Measurements from ENCODE around the gene LHB. TPM values are rescaled to one million over a fixed set of nuclear protein-coding genes. Genes with fewer than 3 reads are reported as not detected.
"Not testable (repeated sequence)": the region's sequence is repeated elsewhere in the genome, so short reads cannot be mapped to it uniquely, and the experiment has no call there.

The LHB gene
- total RNA-seq: not detected in 2 replicates

DNA sequence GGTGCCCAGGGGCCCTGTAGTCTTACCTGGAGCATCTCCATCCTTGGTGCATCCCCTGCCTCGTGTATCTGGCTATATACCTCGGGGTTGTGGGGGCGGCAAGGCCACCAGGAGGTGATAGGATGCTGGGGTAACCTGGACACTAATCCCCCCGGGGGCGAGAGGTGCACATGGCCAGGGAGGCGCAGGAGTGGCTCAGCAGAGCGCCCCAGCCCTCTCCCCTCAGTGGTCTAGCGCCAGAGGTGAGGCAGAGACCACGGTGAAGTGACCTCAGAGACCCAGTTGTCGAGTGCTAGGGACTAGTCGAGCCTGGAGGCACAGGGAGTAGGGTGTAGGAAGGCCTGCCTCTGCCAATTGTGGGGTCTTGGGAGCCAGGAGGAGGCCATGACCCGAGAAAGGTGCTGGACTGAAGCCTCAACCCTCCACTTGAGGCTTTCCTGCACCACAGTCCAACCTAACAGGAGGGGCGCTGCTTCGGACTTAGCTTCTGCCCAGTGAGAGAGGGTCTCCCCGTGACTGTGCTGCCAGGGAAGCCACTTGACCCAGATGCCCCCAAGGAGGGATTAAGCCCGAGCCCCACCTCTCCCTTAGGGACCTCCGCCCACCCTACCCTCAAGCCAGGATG, at the start of gene LHB:
TSS of gene LHB (minus strand) at position 51 of the 625 bp plus-strand sequence. CDS start at position 41, 10 bp downstream.
- Mint-ChIP-seq H3K36me3 (ENCODE audit: low read depth) (peaks cover 12% of the 10 kb centered on the region), H3K27me3 (peaks cover 27% of the 10 kb centered on the region), H3K9me3 (no peaks in the 10 kb centered on the region), H3K4me1 (peaks cover 20% of the 10 kb centered on the region), H3K4me3 (peak within 1 kb of the TSS; percentile 84), H3K27ac (no peak within 1 kb of the TSS)
- DNase-seq: no peak
- intact Hi-C loops (cut with micrococcal nuclease): no loop called here

GRCh38 chr19:49065905-49066512, 49.1 kb upstream of the LHB start:
- no peak for DNase-seq
- peaks cover 67% of the 10 kb centered on the region for H3K27me3 Mint-ChIP-seq
- intact Hi-C loops (cut with micrococcal nuclease): no loop called here
- no peaks in the 10 kb centered on the region for H3K4me1 Mint-ChIP-seq
- H3K27ac Mint-ChIP-seq: no peak overlapping the region
- no peaks in the 10 kb centered on the region for H3K36me3 Mint-ChIP-seq (ENCODE audit: low read depth)
- no peak overlapping the region for H3K4me3 Mint-ChIP-seq
- H3K9me3 Mint-ChIP-seq: peaks cover 7% of the 10 kb centered on the region

DNA sequence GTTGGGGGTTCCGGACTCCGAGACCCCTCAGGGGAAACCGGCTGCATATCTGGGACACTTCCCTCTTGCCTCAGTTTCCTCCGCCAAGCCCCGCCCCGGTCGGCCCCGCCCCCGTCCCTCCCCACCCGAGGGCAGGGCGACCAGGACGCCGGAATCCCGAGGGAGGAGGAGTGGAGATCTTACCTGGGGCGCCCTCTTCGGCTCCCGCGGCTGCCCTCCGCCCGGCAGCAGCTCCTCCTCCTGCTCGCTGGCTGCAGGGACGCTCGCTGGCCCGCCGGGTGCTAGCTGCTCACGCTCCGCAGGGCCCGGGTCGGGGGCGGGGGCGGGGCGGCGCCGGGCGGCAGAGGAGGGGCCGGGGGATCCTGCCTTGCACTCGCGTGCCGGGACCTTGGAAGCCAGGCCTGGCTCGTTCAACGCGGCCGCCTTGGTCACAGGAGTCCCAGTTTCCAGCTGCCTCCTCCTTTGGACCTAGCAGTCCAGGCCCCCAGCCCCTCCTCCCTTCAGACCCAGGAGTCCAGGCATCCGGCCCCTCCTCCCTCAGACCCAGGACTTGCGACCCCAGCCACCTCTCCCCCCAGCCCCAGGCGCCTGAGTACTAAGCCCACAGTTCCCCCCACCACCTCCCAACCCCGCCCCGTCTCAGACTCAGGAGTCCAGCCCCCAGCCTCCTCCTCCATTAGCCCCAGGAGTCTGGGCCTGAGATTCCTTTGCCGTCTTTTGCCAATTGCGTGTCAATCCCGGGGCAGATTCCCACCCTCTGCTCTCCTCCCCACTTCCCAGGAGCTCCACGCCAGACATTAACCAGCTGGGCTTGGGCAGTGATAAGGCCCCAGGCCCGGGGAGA, 48.1 kb upstream of the LHB start, which contains the start of gene NTF4:
TSS of gene NTF4 (minus strand) at position 51 of the 844 bp plus-strand sequence. CDS start 2,821 bp downstream, outside the sequence.
- Mint-ChIP-seq H3K27me3 (peaks cover 66% of the 10 kb centered on the region), H3K4me3 (no peak within 1 kb of the TSS), H3K27ac (no peak within 1 kb of the TSS), H3K36me3 (ENCODE audit: low read depth) (no peaks in the 10 kb centered on the region), H3K4me1 (no peaks in the 10 kb centered on the region), H3K9me3 (peaks cover 7% of the 10 kb centered on the region)
- intact Hi-C loops (cut with micrococcal nuclease): no loop called here
- no peak for DNase-seq

DNA sequence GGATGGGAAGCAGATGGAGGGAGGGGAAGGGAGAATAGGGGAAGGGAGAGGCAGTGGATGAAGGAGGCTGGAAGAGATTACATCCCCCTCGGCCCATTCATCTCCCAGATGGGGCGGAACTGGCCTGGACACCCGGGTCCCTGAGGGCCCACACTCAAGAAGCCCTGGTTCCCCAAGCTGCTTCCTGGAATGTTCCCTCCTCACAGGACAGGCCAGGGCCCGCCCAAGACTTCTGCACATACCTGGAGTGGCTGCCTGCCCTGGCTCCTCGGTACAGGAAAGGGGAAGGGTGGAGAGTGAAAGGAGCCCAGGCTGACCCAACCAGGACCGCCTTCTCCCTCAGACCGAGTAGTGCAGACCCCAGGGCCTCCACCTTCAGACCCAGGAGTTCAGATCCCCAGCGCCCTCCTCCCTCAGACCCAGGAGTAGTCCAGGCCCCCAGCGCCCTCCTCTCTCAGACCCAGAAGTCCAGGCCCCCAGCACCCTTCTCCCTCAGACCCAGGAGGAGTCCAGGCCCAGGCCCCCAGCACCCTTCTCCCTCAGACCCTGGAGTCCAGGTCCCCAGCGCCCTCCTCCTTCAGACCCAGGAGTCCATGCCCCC, 47.2 kb upstream of the LHB start:
- Mint-ChIP-seq H3K4me1 (no peaks in the 10 kb centered on the region), H3K4me3 (no peak overlapping the region), H3K27me3 (peaks cover 66% of the 10 kb centered on the region), H3K27ac (no peak overlapping the region), H3K36me3 (ENCODE audit: low read depth) (no peaks in the 10 kb centered on the region), H3K9me3 (peaks cover 2% of the 10 kb centered on the region)
- no peak for DNase-seq
- intact Hi-C loops (cut with micrococcal nuclease): no loop called here

DNA sequence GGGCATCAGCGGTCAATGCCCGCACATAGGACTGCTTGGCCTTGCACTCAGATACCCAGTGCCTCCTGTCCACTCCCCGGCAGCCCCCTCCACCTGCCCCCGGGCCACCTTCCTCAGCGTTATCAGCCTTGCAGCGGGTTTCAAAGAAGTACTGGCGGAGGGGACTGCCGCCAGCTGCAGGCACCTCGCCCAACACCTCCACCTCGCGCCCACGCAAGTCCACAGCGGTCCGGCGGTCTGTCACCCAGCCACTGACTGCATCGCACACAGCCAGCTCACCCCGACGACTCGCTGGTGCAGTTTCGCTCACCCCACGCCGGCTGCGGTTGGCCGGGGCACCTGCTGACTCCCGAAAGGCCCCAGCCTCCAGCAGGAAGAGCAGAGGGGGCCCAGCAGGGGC, 44.6 kb upstream of the LHB start:
- no peak overlapping the region for H3K4me3 Mint-ChIP-seq
- H3K4me1 Mint-ChIP-seq: peaks cover 12% of the 10 kb centered on the region
- intact Hi-C loops (cut with micrococcal nuclease): no loop called here
- peaks cover 3% of the 10 kb centered on the region for H3K36me3 Mint-ChIP-seq (ENCODE audit: low read depth)
- DNase-seq: no peak
- no peaks in the 10 kb centered on the region for H3K9me3 Mint-ChIP-seq
- H3K27ac Mint-ChIP-seq: no peak overlapping the region
- H3K27me3 Mint-ChIP-seq: peaks cover 72% of the 10 kb centered on the region

- Mint-ChIP-seq H3K27ac (no peak overlapping the region), H3K9me3 (no peaks in the 10 kb centered on the region), H3K4me1 (peaks cover 12% of the 10 kb centered on the region), H3K27me3 (peaks cover 69% of the 10 kb centered on the region), H3K4me3 (no peak overlapping the region), H3K36me3 (ENCODE audit: low read depth) (peaks cover 3% of the 10 kb centered on the region)
- intact Hi-C loops (cut with micrococcal nuclease): no loop called here
- no peak for DNase-seq
Observed at GRCh38 chr19:49061000-49061399, 44.1 kb upstream of the LHB start.

DNA sequence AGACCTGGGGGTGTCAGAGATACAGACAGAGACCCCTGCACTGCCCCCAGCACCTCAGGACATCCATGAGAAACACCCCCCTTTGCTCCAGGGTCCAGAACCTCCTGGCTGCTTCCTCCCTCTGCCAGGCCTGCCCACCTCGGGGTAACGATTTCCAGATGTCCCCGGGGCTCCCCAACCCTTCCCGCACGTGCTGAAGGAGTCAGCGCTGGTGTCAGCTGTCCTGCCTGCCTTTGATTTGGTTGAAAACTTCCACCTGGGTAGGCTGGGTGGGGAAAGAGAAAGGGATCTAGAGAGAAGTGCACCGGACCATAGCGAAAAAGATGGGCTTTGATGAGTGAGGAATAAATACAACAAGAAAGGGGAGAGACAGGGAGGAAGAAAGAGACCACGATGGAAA, 42.2 kb upstream of the LHB start:
- peaks cover 63% of the 10 kb centered on the region for H3K27me3 Mint-ChIP-seq
- H3K9me3 Mint-ChIP-seq: no peaks in the 10 kb centered on the region

GRCh38 chr19:49058562-49058961, 41.7 kb upstream of the LHB start:
- no peaks in the 10 kb centered on the region for H3K9me3 Mint-ChIP-seq
- H3K27me3 Mint-ChIP-seq: peaks cover 60% of the 10 kb centered on the region
- DNase-seq: peak; percentile 66
- intact Hi-C loops (cut with micrococcal nuclease): no loop called here
- no peak overlapping the region for H3K27ac Mint-ChIP-seq
- peaks cover 3% of the 10 kb centered on the region for H3K36me3 Mint-ChIP-seq (ENCODE audit: low read depth)
- H3K4me3 Mint-ChIP-seq: peak overlapping the region; percentile 84
- H3K4me1 Mint-ChIP-seq: peaks cover 12% of the 10 kb centered on the region

More for the DNA sequence above, 42.2 kb upstream of the LHB start:
- intact Hi-C loops (cut with micrococcal nuclease): no loop called here
- no peak overlapping the region for H3K27ac Mint-ChIP-seq
- peaks cover 12% of the 10 kb centered on the region for H3K4me1 Mint-ChIP-seq
- DNase-seq: no peak
- H3K4me3 Mint-ChIP-seq: no peak overlapping the region
- peaks cover 3% of the 10 kb centered on the region for H3K36me3 Mint-ChIP-seq (ENCODE audit: low read depth)

DNA sequence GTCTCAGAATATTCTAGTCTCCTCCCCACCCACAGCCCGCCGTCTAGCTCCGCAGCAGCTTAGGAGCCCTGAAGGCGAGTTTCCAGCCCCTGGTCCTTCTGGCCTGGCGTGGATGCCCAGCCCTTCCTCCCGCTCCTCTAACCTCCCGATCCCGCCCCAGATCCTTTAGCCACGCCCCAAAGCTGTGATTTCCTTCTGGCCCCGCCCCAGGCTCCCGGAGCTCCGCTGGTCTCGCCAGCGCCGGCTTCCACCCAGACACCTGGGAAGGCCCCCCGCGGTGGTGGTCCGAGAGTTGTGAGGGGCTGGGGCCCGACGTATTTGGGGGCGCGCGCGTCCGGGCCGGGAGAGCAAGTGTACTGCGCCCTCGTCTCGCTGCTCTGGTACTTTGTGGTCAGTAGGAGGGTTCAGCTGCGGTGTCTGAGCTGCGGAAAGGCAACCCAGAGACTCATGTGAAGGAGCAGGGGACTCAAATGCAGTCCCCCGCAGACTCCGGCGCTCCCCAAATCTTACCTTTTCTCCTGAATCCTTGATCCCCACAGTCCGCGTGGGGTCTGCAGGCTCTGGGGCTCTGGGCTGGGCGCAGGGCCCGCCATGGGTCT, 40.8 kb upstream of the LHB start, which contains the start of gene CGB7:
TSS of gene CGB7 (minus strand) at position 114 of the 599 bp plus-strand sequence. CDS start 2,374 bp downstream, outside the sequence.
- DNase-seq: peak; percentile 83
- intact Hi-C loops (cut with micrococcal nuclease): no loop called here
- peak within 1 kb of the TSS; percentile 84 for H3K4me3 Mint-ChIP-seq
- peaks cover 12% of the 10 kb centered on the region for H3K4me1 Mint-ChIP-seq
- no peak within 1 kb of the TSS for H3K27ac Mint-ChIP-seq
- peaks cover 53% of the 10 kb centered on the region for H3K27me3 Mint-ChIP-seq
- H3K36me3 Mint-ChIP-seq (ENCODE audit: low read depth): peaks cover 3% of the 10 kb centered on the region
- no peaks in the 10 kb centered on the region for H3K9me3 Mint-ChIP-seq

DNA sequence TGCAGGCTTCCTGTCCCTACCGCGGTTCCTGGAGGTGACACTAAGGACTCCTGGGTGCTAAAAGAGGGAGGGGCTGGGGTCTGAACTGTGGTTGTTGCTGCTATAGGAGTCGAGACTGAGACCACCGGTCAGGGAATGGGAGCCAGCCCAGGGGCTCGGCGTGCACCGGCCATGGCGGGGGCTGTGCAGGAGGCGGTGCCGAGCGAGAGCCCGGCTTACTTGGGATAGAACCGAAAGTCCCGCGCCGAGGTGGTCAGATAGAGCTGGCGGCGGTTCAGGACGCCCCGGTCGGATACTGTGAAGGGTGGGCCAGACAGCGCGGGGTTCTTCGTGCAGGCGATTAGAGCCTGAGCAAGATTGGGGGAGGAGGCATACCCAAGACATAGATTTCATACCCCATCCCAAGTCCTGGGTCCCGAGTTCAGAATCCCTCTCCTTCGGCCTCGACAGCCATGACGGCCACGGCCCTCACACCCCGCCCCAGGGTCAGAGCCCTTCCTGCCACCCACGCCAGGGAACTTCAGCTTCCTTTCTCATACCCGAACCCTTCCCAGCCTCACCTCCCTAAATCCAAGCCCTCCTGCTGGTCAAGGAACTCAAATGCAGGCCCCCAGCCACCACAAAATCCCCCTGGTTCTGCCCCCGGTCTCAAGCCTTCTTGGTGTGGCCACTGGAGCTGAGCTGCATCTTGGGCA, 40.2 kb upstream of the LHB start:
- Mint-ChIP-seq H3K4me3 (peak overlapping the region; percentile 84), H3K4me1 (peaks cover 12% of the 10 kb centered on the region), H3K27me3 (peaks cover 53% of the 10 kb centered on the region)
- H3K36me3 Mint-ChIP-seq (ENCODE audit: low read depth); H3K9me3 Mint-ChIP-seq; H3K27ac Mint-ChIP-seq; intact Hi-C loops (cut with micrococcal nuclease): not testable (repeated sequence)
- DNase-seq: peak; percentile 65

GRCh38 chr19:49056101-49056901, 39.4 kb upstream of the LHB start:
- peaks cover 12% of the 10 kb centered on the region for H3K4me1 Mint-ChIP-seq
- peaks cover 3% of the 10 kb centered on the region for H3K36me3 Mint-ChIP-seq (ENCODE audit: low read depth)
- peak overlapping the region; percentile 84 for H3K4me3 Mint-ChIP-seq
- DNase-seq: peak; percentile 90
- intact Hi-C loops (cut with micrococcal nuclease): no loop called here
- no peak overlapping the region for H3K27ac Mint-ChIP-seq
- no peaks in the 10 kb centered on the region for H3K9me3 Mint-ChIP-seq
- peaks cover 49% of the 10 kb centered on the region for H3K27me3 Mint-ChIP-seq

DNA sequence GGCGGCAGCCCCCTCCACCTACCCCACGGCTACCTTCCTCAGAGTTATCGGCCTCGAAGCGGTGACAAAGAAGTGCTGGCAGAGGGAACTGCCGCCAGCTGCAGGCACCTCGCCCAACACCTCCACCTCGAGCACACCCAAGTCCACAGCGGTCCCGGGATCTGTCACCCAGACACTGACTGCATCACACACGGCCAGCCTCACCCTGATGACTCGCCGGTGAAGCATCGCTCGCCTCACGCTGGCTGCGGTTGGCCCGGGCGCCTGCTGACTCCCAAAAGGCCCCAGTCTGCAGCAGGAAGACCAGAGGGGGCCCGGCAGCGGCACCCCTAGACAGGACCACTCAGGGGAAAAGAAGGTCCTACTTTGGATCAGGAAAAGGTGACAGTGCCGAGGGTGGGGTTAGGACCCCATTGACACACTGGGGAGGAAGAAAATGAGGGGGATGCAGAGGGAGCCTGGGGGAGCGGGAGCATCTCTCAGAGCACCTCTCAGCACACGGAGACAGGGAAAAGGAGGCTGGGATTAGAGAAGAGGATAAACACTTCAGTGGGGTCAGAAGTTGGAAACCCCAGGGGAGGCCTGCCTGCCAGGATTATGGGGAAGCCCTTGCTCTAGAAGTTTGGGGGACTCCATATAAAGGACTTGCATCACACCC, 33.6 kb upstream of the LHB start:
- H3K9me3 Mint-ChIP-seq; H3K4me3 Mint-ChIP-seq; H3K36me3 Mint-ChIP-seq (ENCODE audit: low read depth); H3K27ac Mint-ChIP-seq; intact Hi-C loops (cut with micrococcal nuclease); H3K4me1 Mint-ChIP-seq; H3K27me3 Mint-ChIP-seq; DNase-seq: not testable (repeated sequence)
